ENCODE results near the gene TNS3. TPM values are rescaled to one million over a fixed set of nuclear protein-coding genes. Genes with fewer than 3 reads are reported as not detected.

TNS3 gene
- total and polyA plus RNA-seq, 2 of the 13 experiments (the other 11 are each of a cell fraction or from before 2014, with no cell fraction given): 52.9 to 55.7 TPM

DNA sequence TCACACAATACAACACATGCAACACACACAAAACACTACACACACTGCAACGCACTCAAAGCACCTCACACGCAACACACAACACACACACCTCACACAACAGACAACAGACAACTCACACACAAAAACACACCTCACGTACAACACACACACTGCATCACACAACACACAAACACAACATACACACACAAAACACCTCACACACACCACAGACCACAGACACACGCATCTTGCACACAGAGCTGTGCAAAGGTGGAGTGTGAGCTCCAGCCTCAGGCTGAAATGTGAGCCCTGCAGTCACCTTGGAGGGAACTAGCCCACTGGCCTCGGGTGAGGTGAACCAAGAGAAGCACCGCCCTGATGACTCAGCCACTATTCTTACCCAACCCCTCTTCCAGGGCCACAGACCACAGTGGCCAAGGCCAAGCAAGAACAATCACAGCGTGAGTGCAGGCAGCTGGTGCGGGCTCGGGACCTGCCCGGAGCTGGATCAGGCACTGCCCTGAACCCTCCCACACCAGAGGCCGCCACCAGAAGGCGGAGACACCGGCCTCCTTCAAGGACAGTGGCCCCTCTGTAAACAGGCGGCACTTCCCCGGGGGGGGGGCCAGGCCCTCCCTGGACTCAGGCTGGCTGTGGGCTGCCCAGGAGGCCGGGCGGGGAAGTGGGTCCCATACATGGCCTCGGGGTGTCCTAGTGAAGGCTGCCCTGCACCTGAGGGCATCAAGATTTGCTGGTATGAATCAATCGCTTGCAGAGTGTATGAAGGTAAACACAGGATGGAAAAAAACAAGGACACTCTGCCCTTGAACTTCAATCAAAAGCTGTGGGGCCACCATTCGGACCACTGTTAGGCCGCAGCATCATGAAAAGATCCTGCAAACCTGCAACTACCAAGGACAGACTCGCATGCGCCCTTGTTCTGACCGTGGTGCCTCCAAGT, 106.7 kb downstream of the TNS3 start (continued):
- TF ChIP-seq ZSCAN25 (CRISPR knock-in tag; IDR thresholded peaks at IDR 0.05) (peak; percentile 91), FUBP1 (CRISPR knock-in tag; IDR thresholded peaks at IDR 0.05; ENCODE audit: borderline replicate concordance) (no peak), PTBP1 (IDR thresholded peaks at IDR 0.05; ENCODE audit: low read depth, low read length, poor library complexity, severe bottlenecking) (no peak), PRPF4 (IDR thresholded peaks at IDR 0.05; ENCODE audit: low read depth, low read length, poor library complexity, severe bottlenecking) (no peak), FOSL2 (CRISPR knock-in tag; IDR thresholded peaks at IDR 0.05) (peak; percentile 99), SP4 (CRISPR knock-in tag; IDR thresholded peaks at IDR 0.05) (0 out of 2 replicates have a peak, but pooled peaks have one; percentile 56), ZNF335 (CRISPR knock-in tag; IDR thresholded peaks at IDR 0.05) (peak; percentile 93), ZNF503 (CRISPR knock-in tag; IDR thresholded peaks at IDR 0.05) (peak; percentile 92), MLX (CRISPR knock-in tag; IDR thresholded peaks at IDR 0.05) (peak; percentile 63; the same call in 1 of the 2 replicates)
- TF ChIP-seq, protein P1, sequence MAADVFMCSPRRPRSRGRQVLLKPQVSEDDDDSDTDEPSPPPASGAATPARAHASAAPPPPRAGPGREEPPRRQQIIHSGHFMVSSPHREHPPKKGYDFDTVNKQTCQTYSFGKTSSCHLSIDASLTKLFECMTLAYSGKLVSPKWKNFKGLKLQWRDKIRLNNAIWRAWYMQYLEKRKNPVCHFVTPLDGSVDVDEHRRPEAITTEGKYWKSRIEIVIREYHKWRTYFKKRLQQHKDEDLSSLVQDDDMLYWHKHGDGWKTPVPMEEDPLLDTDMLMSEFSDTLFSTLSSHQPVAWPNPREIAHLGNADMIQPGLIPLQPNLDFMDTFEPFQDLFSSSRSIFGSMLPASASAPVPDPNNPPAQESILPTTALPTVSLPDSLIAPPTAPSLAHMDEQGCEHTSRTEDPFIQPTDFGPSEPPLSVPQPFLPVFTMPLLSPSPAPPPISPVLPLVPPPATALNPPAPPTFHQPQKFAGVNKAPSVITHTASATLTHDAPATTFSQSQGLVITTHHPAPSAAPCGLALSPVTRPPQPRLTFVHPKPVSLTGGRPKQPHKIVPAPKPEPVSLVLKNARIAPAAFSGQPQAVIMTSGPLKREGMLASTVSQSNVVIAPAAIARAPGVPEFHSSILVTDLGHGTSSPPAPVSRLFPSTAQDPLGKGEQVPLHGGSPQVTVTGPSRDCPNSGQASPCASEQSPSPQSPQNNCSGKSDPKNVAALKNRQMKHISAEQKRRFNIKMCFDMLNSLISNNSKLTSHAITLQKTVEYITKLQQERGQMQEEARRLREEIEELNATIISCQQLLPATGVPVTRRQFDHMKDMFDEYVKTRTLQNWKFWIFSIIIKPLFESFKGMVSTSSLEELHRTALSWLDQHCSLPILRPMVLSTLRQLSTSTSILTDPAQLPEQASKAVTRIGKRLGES (CRISPR knock-in tag; IDR thresholded peaks at IDR 0.05; ENCODE audit: borderline replicate concordance): peak; percentile 81; the same call in 1 of the 2 replicates
- TF ChIP-seq, protein P2, sequence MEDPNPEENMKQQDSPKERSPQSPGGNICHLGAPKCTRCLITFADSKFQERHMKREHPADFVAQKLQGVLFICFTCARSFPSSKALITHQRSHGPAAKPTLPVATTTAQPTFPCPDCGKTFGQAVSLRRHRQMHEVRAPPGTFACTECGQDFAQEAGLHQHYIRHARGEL (CRISPR knock-in tag; IDR thresholded peaks at IDR 0.05): no peak
- TF ChIP-seq, protein P3, sequence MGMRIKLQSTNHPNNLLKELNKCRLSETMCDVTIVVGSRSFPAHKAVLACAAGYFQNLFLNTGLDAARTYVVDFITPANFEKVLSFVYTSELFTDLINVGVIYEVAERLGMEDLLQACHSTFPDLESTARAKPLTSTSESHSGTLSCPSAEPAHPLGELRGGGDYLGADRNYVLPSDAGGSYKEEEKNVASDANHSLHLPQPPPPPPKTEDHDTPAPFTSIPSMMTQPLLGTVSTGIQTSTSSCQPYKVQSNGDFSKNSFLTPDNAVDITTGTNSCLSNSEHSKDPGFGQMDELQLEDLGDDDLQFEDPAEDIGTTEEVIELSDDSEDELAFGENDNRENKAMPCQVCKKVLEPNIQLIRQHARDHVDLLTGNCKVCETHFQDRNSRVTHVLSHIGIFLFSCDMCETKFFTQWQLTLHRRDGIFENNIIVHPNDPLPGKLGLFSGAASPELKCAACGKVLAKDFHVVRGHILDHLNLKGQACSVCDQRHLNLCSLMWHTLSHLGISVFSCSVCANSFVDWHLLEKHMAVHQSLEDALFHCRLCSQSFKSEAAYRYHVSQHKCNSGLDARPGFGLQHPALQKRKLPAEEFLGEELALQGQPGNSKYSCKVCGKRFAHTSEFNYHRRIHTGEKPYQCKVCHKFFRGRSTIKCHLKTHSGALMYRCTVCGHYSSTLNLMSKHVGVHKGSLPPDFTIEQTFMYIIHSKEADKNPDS (CRISPR knock-in tag; IDR thresholded peaks at IDR 0.05): peak; percentile 69; the same call in 1 of the 2 replicates
- TF ChIP-seq, protein P4, sequence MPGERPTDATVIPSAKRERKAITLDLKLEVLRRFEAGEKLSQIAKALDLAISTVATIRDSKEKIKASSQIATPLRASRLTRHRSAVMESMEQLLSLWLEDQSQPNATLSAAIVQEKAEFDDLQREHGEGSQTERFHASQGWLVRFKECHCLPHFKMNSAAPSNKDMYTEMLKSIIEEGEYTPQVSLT (CRISPR knock-in tag; IDR thresholded peaks at IDR 0.05; ENCODE audit: borderline replicate concordance, low read depth): no peak
- TF ChIP-seq, protein P5, sequence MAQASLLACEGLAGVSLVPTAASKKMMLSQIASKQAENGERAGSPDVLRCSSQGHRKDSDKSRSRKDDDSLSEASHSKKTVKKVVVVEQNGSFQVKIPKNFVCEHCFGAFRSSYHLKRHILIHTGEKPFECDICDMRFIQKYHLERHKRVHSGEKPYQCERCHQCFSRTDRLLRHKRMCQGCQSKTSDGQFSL (CRISPR knock-in tag; IDR thresholded peaks at IDR 0.05): peak; percentile 45; the same call in 1 of the 2 replicates
- TF ChIP-seq, protein P6, sequence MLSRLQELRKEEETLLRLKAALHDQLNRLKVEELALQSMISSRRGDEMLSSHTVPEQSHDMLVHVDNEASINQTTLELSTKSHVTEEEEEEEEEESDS (CRISPR knock-in tag; IDR thresholded peaks at IDR 0.05; ENCODE audit: borderline replicate concordance): no peak

All from HepG2 (cell line).